Testis (tissue), 3 donors: ENCODE data around the gene MPC1. TPM values are rescaled to one million over a fixed set of nuclear protein-coding genes. Genes with fewer than 3 reads are reported as not detected.

ENCODE experiments used
- DNase-seq: peaks from one replicate; pipeline ENCODE4 v3.0.0-alpha.2; 2019
- H3K27ac ChIP-seq, 2 donors: fragments of 200-600 bp; sonication (generic); one replicate each; pipeline ENCODE4 v1.5.1; 2019
- H3K27me3 ChIP-seq: fragments of 200-600 bp; sonication (generic); one replicate; pipeline ENCODE4 v1.5.1; 2019
- H3K36me3 ChIP-seq: fragments of 200-600 bp; sonication (generic); one replicate; pipeline ENCODE4 v1.5.1; 2017; ENCODE audit warnings: low read depth; ENCODE audit errors: missing control alignments
- H3K4me1 ChIP-seq: fragments of 200-600 bp; sonication (generic); one replicate; pipeline ENCODE4 v1.5.1; 2019
- H3K4me3 ChIP-seq, 2 donors: fragments of 200-600 bp; sonication (generic); one replicate each; pipeline ENCODE4 v1.5.1; 2017 to 2019
- H3K9me3 ChIP-seq: fragments of 200-600 bp; sonication (generic); one replicate; pipeline ENCODE4 v1.5.1; 2017
- POLR2A ChIP-seq: fragments of 450-650 bp; IDR thresholded peaks from one replicate; pipeline ENCODE4 v1.6.1; 2017; ENCODE audit warnings: antibody characterized with exemption, mild to moderate bottlenecking, moderate library complexity
- WGBS, 2 donors: methylation state at CpG; one replicate each; pipeline ENCODE4 v1.1.5; 2018; 5-methylcytosine and 5-hydroxymethylcytosine counted together
- intact Hi-C: fragments of 100-400 bp; cut with DNase I; formaldehyde crosslinking; loops from one replicate; pipeline ENCODE4 v1.15.1; 2023; ENCODE audit warnings: low total_unique reads
- polyA plus RNA-seq: library from polyadenylated mRNA; stranded (reverse); fragments of 350-450 nt; fragmentation: Illumina TruSeq; extraction: RNeasy Lipid Tissue Mini Kit (QIAGEN cat#74804); gene quantifications from one replicate; pipeline ENCODE4 v1.2.3, GENCODE V29; 2014; ENCODE audit warnings: low read depth, low replicate concordance; ENCODE audit not compliant: insufficient read depth
- total RNA-seq, 2 donors: library from RNA; depleted of rRNA; stranded (reverse); fragments of >200 nt; gene quantifications; one replicate each; pipeline ENCODE4 v1.2.3, GENCODE V29; 2016
- TF ChIP-seq, protein P1 (sequence below), 3 experiments: fragments of 450-650 bp in 2 of 3; fragments of 200-600 bp in 1 of 3; sonication (generic) in 1 of 3; IDR thresholded peaks; one replicate each; pipeline ENCODE4 v1.5.1; 2016 to 2019; ENCODE audit warnings: antibody characterized with exemption in 3 of 3, mild to moderate bottlenecking in 2 of 3, moderate library complexity in 1 of 3

Gene MPC1
- total and polyA plus RNA-seq, 3 donors from 2014 or later: 22.5 to 54.2 (median 24.0) TPM

DNA sequence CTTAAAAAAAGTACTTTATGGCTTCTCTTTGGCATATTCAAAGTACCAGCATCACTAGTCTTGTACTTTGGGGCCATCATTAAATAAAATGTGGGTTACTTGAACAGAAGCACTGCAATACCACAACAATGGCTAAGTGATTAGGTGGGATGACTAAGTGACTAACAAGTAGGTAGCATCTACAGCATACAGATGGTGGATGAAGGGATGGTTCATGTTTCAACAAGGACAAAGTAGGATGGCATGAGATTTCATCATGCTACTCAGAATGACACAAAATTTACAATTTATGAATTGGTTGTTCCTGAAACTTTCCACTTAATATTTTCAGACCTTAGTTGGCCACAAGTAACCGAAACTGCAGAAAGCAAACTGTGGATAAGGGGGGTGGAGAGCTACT, 7.7 kb downstream of the MPC1 start:
- Histone ChIP-seq H3K27ac (no peak overlapping the region), H3K27me3 (no peaks in the 10 kb centered on the region), H3K9me3 (no peaks in the 10 kb centered on the region), H3K4me3 (no peak overlapping the region), H3K4me1 (no peaks in the 10 kb centered on the region), H3K36me3 (no peaks in the 10 kb centered on the region)
- intact Hi-C loops: no loop called here
- TF ChIP-seq, protein P1, sequence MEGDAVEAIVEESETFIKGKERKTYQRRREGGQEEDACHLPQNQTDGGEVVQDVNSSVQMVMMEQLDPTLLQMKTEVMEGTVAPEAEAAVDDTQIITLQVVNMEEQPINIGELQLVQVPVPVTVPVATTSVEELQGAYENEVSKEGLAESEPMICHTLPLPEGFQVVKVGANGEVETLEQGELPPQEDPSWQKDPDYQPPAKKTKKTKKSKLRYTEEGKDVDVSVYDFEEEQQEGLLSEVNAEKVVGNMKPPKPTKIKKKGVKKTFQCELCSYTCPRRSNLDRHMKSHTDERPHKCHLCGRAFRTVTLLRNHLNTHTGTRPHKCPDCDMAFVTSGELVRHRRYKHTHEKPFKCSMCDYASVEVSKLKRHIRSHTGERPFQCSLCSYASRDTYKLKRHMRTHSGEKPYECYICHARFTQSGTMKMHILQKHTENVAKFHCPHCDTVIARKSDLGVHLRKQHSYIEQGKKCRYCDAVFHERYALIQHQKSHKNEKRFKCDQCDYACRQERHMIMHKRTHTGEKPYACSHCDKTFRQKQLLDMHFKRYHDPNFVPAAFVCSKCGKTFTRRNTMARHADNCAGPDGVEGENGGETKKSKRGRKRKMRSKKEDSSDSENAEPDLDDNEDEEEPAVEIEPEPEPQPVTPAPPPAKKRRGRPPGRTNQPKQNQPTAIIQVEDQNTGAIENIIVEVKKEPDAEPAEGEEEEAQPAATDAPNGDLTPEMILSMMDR (IDR thresholded peaks at IDR 0.05): no peak
- no peak for TF ChIP-seq POLR2A
- DNase-seq: no peak
- 96 to 100% methylated on average over 1 of the region's 1 CpG for WGBS, 2 donors

DNA sequence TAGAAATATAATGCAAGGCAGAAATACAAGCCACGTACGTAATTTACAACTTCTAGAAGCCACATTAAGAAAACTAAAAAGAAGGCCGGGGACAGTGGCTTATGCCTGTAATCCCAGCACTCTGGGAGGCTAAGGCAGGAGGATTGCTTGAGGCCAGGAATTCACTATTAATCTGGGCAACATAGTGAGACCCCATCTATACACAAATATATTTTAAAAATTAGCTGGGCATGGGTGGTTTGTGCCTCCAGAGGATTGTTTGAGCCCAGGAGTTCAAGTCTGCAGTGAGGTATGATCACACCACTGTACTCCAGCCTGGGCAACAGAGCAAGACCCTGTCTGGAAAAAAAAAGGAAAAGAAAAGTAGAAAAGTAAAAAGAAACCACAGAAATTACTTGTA, 12.3 kb downstream of the MPC1 start:
- 93 to 94% methylated on average over 3 of the region's 3 CpGs for WGBS, 2 donors

DNA sequence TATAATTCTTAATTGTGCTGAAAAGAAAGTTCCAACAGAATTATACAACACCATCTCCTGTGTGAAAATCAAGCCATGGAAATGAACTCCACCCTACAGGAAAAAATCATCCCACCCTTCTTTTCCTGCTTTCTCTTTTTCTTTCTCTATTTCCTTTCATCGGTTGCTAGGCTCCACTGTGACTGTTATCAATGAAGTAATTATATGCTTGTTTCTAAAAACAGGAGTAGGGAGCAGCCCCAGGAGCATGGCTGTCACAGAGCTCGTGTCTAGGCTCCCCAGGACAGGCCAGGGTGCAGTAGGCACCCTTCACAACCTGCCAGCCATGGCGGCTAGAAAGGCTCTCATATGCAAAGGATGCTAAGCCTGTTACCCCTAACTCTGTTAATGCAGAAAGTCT, 13.0 kb downstream of the MPC1 start:
- H3K4me1 ChIP-seq: peaks cover 9% of the 10 kb centered on the region
- 81 to 83% methylated on average over 3 of the region's 3 CpGs for WGBS, 2 donors
- TF ChIP-seq POLR2A: no peak
- TF ChIP-seq, protein P1 (IDR thresholded peaks at IDR 0.05): no peak

More for the DNA sequence above, 12.3 kb downstream of the MPC1 start:
- Histone ChIP-seq H3K9me3 (no peaks in the 10 kb centered on the region), H3K36me3 (no peaks in the 10 kb centered on the region), H3K4me3 (no peak overlapping the region), H3K27ac (no peak overlapping the region), H3K27me3 (no peaks in the 10 kb centered on the region), H3K4me1 (peaks cover 6% of the 10 kb centered on the region)
- TF ChIP-seq POLR2A: no peak
- TF ChIP-seq, protein P1 (IDR thresholded peaks at IDR 0.05): no peak
- DNase-seq: no peak
- intact Hi-C loops: no loop called here

DNA sequence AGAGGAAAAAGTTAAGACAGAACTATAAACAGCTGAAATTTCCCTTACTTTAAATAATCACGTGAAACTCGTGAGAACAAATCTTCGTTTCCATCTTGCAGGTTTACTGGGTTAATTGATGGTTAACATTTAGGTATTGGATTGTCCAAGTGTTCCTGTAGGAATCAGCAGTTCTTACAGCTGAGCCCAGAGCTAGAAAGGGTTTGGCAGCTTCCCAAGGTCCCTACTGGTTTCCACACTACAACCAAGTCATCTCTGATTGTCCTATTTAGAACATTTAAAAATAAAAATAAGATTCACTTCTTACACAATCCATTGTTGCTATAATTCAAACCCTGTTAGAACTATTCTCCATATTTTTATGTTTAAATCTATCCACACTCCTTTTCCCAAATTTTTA, 15.8 kb downstream of the MPC1 start:
- Histone ChIP-seq H3K4me3 (no peak overlapping the region), H3K9me3 (no peaks in the 10 kb centered on the region), H3K36me3 (no peaks in the 10 kb centered on the region), H3K27me3 (no peaks in the 10 kb centered on the region), H3K27ac (no peak overlapping the region), H3K4me1 (peaks cover 9% of the 10 kb centered on the region)
- intact Hi-C loops: no loop called here
- TF ChIP-seq, protein P1 (IDR thresholded peaks at IDR 0.05): no peak
- TF ChIP-seq POLR2A: no peak
- DNase-seq: no peak
- 58 to 90% methylated on average over 3 of the region's 3 CpGs for WGBS, 2 donors

More for the DNA sequence above, 13.0 kb downstream of the MPC1 start:
- no peak for DNase-seq
- Histone ChIP-seq H3K4me3 (no peak overlapping the region), H3K36me3 (no peaks in the 10 kb centered on the region), H3K27ac (no peak overlapping the region), H3K9me3 (no peaks in the 10 kb centered on the region), H3K27me3 (no peaks in the 10 kb centered on the region)
- intact Hi-C loops: no loop called here

DNA sequence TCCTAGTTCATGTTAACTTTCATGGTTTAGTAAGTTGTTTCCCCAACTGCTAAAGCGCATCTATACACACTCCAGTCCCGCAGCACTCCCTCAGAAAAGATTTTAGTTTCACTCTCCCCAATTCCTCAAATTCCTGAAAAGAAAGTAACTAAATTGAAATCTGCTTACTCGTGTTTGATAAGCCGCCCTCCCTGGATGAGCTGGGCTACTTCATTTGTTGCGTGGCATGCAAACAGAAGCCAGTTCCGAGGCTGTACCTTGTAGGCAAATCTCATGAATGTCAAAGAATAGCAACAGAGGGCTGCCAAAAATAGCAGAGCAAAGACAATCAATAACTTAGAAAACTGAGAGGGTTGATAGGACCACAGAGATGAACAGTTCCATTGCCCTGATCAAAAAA, 16.9 kb downstream of the MPC1 start:
- TF ChIP-seq, protein P1 (IDR thresholded peaks at IDR 0.05): no peak
- TF ChIP-seq POLR2A: no peak
- intact Hi-C loops: no loop called here

More for the DNA sequence above, 16.9 kb downstream of the MPC1 start:
- Histone ChIP-seq H3K27me3 (no peaks in the 10 kb centered on the region), H3K9me3 (no peaks in the 10 kb centered on the region), H3K4me1 (peaks cover 9% of the 10 kb centered on the region), H3K36me3 (no peaks in the 10 kb centered on the region), H3K27ac (peak overlapping the region in 1 of 2 donors; percentile 17), H3K4me3 (no peak overlapping the region)
- WGBS, 2 donors: 53 to 78% methylated on average over 6 of the region's 6 CpGs
- peak; percentile 40 for DNase-seq
